Measurements from ENCODE around the gene ZNF764. TPM values are rescaled to one million over a fixed set of nuclear protein-coding genes. Genes with fewer than 3 reads are reported as not detected.
A peak's percentile ranks its signal among the peaks of the same experiment; 100 is the strongest.

Gene ZNF764
- total RNA-seq, 4 donors from 2014 or later, result 12.5 to 16.7 (median 15.3) TPM

- H3K4me3 ChIP-seq, result no peak overlapping the region
- H3K4me1 ChIP-seq, result peaks cover 0 to 45% (median 17%) of the 10 kb centered on the region in 4 donors
- H3K9me3 ChIP-seq, result no peaks in the 10 kb centered on the region
- TF ChIP-seq CTCF (IDR thresholded peaks at IDR 0.05), result no peak
- no peaks in the 10 kb centered on the region for H3K27me3 ChIP-seq
- H3K36me3 ChIP-seq, result peaks cover 0 to 36% (median 7%) of the 10 kb centered on the region in 3 donors
- 80 to 81% methylated on average over 13 of the region's 13 CpGs for whole genome bisulfite sequencing, 2 donors
- no peak for DNase-seq (ENCODE audit: low spot score in 2 of 2)
- H3K27ac ChIP-seq, result no peak overlapping the region
Measured at GRCh38 chr16:30530163-30531037, 27.8 kb downstream of the ZNF764 start.

- H3K9me3 ChIP-seq, result no peaks in the 10 kb centered on the region
- no peak for DNase-seq (ENCODE audit: low spot score in 2 of 2)
- no peak overlapping the region for H3K4me3 ChIP-seq
- TF ChIP-seq EP300 (IDR thresholded peaks at IDR 0.05) (no peak), POLR2A (IDR thresholded peaks at IDR 0.05) (no peak), CTCF (IDR thresholded peaks at IDR 0.05) (no peak)
- H3K27me3 ChIP-seq, result no peaks in the 10 kb centered on the region
- WGBS, 2 donors, result 71 to 90% methylated on average over 3 of the region's 4 CpGs
- H3K4me1 ChIP-seq, result peaks cover 0 to 54% (median 16%) of the 10 kb centered on the region in 4 donors
- peak overlapping the region in 3 of 4 donors; percentile 93 to 99 (median 98) for H3K27ac ChIP-seq
- peaks cover 0 to 50% (median 7%) of the 10 kb centered on the region in 3 donors for H3K36me3 ChIP-seq
Measured at GRCh38 chr16:30528799-30529457, 29.2 kb downstream of the ZNF764 start.

GRCh38 chr16:30527635-30528178 is 30.5 kb downstream of the ZNF764 start:
- TF ChIP-seq POLR2A (IDR thresholded peaks at IDR 0.05), result no peak
- no peak for TF ChIP-seq EP300 (IDR thresholded peaks at IDR 0.05)
- TF ChIP-seq CTCF (IDR thresholded peaks at IDR 0.05), result no peak
- no peak for DNase-seq (ENCODE audit: low spot score in 2 of 2)
- H3K27ac ChIP-seq, result peak overlapping the region; percentile 93 to 99 (median 98)
- no peaks in the 10 kb centered on the region for H3K27me3 ChIP-seq
- peak overlapping the region; percentile 17 to 93 (median 80) for H3K4me3 ChIP-seq
- peaks cover 0 to 43% (median 11%) of the 10 kb centered on the region in 4 donors for H3K4me1 ChIP-seq
- H3K36me3 ChIP-seq, result peaks cover 0 to 43% (median 5%) of the 10 kb centered on the region in 3 donors
- no peaks in the 10 kb centered on the region for H3K9me3 ChIP-seq
- WGBS, 2 donors, result 20 to 22% methylated on average over 14 of the region's 14 CpGs

- Histone ChIP-seq H3K27ac (peak overlapping the region; percentile 93 to 99 (median 98)), H3K4me1 (peaks cover 0 to 38% (median 11%) of the 10 kb centered on the region in 4 donors), H3K27me3 (no peaks in the 10 kb centered on the region), H3K4me3 (peak overlapping the region; percentile 66 to 93 (median 80)), H3K9me3 (no peaks in the 10 kb centered on the region), H3K36me3 (peaks cover 0 to 36% (median 0%) of the 10 kb centered on the region in 3 donors)
- TF ChIP-seq POLR2A (IDR thresholded peaks at IDR 0.05) (peak; percentile 26 to 58), CTCF (IDR thresholded peaks at IDR 0.05) (peak in 4 of 5 experiments; percentile 27 to 77 (median 50)), EP300 (IDR thresholded peaks at IDR 0.05) (peak; percentile 72 to 89)
- 0 to 1% methylated on average over 43 to 44 of the region's 79 CpGs for WGBS, 2 donors
- DNase-seq (ENCODE audit: low spot score in 2 of 2), result peak; percentile 96 to 98
Measured at GRCh38 chr16:30526823-30527634, 31.1 kb downstream of the ZNF764 start.

Measured in tibial nerve (tissue), 4 donors.